Measurements from ENCODE around the gene TSPEAR. TPM values are rescaled to one million over a fixed set of nuclear protein-coding genes. Genes with fewer than 3 reads are reported as not detected.

Gene TSPEAR
- total RNA-seq, 1 experiment from 2014 or later: 2.1 TPM

DNA sequence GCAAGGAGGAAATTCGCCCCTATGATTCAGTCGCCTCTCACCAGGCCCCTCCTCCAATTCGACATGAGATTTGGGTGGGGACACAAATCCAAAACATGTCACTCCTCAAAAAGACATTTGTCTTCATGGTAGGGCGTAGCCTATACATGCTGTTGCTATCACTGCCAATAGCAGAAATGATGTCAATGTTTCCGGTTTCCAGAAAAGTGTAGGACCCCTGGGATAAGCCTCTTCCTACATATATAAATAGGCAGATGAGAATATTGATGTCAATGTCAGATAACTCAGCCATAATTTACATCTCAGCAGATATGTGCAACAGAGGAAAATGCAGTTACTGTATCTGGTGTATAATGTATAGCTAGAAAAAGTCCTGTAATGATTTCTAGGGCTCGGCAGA lies 239.4 kb downstream of the TSPEAR start (continued):
- no peak for TF ChIP-seq ATF6 (CRISPR knock-in tag; IDR thresholded peaks at IDR 0.05)

DNA sequence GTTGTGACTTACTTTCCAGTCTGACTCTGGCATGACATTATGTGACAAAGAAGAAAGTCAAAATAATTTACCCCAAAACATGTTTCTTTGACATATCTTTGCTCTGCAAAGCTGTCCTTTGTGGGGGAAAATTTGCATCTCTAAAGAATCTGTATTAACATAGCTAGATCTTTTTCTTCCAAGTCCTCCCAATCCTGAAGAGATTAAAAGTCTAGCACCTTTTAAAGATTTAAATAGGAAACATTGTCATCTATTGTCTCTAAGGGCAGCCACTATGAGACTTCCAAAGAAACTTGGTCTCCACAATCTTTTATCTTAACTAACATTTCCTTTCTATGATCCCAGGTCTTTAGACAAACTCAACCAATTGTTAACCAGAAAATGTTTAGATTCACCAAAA lies 240.0 kb downstream of the TSPEAR start:
- ChIA-PET POLR2A (no interaction called here), CTCF (interaction anchor here (0.6 to 1.0 kb wide), 2 partner anchors 16 to 39 kb away, joined by 3 to 4 read pairs; partner anchors contain the start of gene LRRC3)
- Mint-ChIP-seq H3K27me3 (ENCODE audit: low read depth) (no peaks in the 10 kb centered on the region), H3K27ac (no peak overlapping the region), H3K9me3 (no peaks in the 10 kb centered on the region), H3K36me3 (no peaks in the 10 kb centered on the region), H3K4me3 (no peak overlapping the region), H3K4me1 (peaks cover 12% of the 10 kb centered on the region)
- no peak for DNase-seq (ENCODE audit: low spot score)
- ATAC-seq: no peak
- no peak for TF ChIP-seq KAT7 (CRISPR knock-in tag; IDR thresholded peaks at IDR 0.05; ENCODE audit: borderline replicate concordance)
- TF ChIP-seq, protein P1, sequence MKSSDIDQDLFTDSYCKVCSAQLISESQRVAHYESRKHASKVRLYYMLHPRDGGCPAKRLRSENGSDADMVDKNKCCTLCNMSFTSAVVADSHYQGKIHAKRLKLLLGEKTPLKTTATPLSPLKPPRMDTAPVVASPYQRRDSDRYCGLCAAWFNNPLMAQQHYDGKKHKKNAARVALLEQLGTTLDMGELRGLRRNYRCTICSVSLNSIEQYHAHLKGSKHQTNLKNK (CRISPR knock-in tag; IDR thresholded peaks at IDR 0.05): no peak
- no peak for TF ChIP-seq ELF4 (CRISPR knock-in tag; IDR thresholded peaks at IDR 0.05; ENCODE audit: low read depth)
- TF ChIP-seq, protein P2, sequence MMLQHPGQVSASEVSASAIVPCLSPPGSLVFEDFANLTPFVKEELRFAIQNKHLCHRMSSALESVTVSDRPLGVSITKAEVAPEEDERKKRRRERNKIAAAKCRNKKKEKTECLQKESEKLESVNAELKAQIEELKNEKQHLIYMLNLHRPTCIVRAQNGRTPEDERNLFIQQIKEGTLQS (CRISPR knock-in tag; conservative IDR thresholded peaks at IDR 0.05): no peak
- no peak for TF ChIP-seq IRF1 (CRISPR knock-in tag; IDR thresholded peaks at IDR 0.05)
- no peak for TF ChIP-seq SOX15 (CRISPR knock-in tag; IDR thresholded peaks at IDR 0.05)
- no peak for TF ChIP-seq CDX4 (CRISPR knock-in tag; IDR thresholded peaks at IDR 0.05; ENCODE audit: borderline replicate concordance)
- TF ChIP-seq FOXP1 (CRISPR knock-in tag; IDR thresholded peaks at IDR 0.05; ENCODE audit: borderline replicate concordance): no peak
- TF ChIP-seq, protein P3, sequence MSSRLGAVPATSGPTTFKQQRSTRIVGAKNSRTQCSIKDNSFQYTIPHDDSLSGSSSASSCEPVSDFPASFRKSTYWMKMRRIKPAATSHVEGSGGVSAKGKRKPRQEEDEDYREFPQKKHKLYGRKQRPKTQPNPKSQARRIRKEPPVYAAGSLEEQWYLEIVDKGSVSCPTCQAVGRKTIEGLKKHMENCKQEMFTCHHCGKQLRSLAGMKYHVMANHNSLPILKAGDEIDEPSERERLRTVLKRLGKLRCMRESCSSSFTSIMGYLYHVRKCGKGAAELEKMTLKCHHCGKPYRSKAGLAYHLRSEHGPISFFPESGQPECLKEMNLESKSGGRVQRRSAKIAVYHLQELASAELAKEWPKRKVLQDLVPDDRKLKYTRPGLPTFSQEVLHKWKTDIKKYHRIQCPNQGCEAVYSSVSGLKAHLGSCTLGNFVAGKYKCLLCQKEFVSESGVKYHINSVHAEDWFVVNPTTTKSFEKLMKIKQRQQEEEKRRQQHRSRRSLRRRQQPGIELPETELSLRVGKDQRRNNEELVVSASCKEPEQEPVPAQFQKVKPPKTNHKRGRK (CRISPR knock-in tag; IDR thresholded peaks at IDR 0.05; ENCODE audit: borderline replicate concordance): no peak
- no peak for TF ChIP-seq MYBL2 (CRISPR knock-in tag; IDR thresholded peaks at IDR 0.05)
- TF ChIP-seq HMGXB4 (CRISPR knock-in tag; IDR thresholded peaks at IDR 0.05): no peak
- no peak for TF ChIP-seq ZNF138 (CRISPR knock-in tag; conservative IDR thresholded peaks at IDR 0.05)
- TF ChIP-seq, protein P4, sequence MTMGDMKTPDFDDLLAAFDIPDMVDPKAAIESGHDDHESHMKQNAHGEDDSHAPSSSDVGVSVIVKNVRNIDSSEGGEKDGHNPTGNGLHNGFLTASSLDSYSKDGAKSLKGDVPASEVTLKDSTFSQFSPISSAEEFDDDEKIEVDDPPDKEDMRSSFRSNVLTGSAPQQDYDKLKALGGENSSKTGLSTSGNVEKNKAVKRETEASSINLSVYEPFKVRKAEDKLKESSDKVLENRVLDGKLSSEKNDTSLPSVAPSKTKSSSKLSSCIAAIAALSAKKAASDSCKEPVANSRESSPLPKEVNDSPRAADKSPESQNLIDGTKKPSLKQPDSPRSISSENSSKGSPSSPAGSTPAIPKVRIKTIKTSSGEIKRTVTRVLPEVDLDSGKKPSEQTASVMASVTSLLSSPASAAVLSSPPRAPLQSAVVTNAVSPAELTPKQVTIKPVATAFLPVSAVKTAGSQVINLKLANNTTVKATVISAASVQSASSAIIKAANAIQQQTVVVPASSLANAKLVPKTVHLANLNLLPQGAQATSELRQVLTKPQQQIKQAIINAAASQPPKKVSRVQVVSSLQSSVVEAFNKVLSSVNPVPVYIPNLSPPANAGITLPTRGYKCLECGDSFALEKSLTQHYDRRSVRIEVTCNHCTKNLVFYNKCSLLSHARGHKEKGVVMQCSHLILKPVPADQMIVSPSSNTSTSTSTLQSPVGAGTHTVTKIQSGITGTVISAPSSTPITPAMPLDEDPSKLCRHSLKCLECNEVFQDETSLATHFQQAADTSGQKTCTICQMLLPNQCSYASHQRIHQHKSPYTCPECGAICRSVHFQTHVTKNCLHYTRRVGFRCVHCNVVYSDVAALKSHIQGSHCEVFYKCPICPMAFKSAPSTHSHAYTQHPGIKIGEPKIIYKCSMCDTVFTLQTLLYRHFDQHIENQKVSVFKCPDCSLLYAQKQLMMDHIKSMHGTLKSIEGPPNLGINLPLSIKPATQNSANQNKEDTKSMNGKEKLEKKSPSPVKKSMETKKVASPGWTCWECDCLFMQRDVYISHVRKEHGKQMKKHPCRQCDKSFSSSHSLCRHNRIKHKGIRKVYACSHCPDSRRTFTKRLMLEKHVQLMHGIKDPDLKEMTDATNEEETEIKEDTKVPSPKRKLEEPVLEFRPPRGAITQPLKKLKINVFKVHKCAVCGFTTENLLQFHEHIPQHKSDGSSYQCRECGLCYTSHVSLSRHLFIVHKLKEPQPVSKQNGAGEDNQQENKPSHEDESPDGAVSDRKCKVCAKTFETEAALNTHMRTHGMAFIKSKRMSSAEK (CRISPR knock-in tag; IDR thresholded peaks at IDR 0.05; ENCODE audit: borderline replicate concordance): no peak
- TF ChIP-seq ZNF396 (CRISPR knock-in tag; IDR thresholded peaks at IDR 0.05; ENCODE audit: borderline replicate concordance): no peak
- no peak for TF ChIP-seq ZNF263 (CRISPR knock-in tag; IDR thresholded peaks at IDR 0.05; ENCODE audit: low read depth)
- no peak for TF ChIP-seq TEAD1 (CRISPR knock-in tag; IDR thresholded peaks at IDR 0.05)
